UCSD-AML1 (cell line): ENCODE results near the gene CYP4F2.
"Not testable (repeated sequence)": the region's sequence is repeated elsewhere in the genome, so short reads cannot be mapped to it uniquely, and the experiment has no call there.

Experiments used
- DNase-seq: peaks from one replicate; lab custom pipeline; 2025; ENCODE audit not compliant: unreplicated experiment; lab: John Stamatoyannopoulos, UW

Gene CYP4F2

DNA sequence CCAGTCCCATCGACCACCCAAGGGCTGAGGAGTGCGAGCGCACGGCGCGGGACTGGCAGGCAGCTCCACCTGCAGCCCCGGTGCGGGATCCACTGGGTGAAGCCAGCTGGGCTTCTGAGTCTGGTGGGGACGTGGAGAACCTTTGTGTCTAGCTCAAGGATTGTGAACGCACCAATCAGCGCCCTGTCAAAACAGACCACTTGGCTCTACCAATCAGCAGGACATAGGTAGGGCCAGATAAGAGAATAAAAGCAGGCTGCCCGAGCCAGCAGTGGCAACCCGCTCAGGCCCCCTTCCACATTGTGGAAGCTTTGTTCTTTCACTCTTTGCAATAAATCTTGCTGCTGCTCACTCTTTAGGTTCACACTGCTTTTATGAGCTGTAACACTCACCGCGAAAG, 2.2 kb upstream of the CYP4F2 start:
- not testable (repeated sequence) for DNase-seq

DNA sequence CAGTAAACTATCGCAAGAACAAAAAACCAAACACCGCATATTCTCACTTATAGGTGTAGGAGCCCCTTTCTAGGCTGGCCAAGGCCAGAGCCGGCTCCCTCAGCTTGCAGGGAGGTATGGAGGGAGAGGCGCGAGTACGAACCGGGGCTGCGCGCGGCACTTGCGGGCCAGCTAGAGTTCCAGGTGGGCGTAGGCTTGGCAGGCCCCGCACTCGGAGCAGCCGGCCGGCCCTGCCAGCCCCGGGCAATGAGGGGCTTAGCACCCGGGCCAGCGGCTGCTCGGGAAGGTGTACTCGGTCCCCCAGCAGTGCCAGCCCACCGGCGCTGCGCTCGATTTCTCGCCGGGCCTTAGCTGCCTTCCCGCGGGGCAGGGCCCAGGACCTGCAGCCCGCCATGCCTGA, 1.7 kb upstream of the CYP4F2 start:
- not testable (repeated sequence) for DNase-seq

DNA sequence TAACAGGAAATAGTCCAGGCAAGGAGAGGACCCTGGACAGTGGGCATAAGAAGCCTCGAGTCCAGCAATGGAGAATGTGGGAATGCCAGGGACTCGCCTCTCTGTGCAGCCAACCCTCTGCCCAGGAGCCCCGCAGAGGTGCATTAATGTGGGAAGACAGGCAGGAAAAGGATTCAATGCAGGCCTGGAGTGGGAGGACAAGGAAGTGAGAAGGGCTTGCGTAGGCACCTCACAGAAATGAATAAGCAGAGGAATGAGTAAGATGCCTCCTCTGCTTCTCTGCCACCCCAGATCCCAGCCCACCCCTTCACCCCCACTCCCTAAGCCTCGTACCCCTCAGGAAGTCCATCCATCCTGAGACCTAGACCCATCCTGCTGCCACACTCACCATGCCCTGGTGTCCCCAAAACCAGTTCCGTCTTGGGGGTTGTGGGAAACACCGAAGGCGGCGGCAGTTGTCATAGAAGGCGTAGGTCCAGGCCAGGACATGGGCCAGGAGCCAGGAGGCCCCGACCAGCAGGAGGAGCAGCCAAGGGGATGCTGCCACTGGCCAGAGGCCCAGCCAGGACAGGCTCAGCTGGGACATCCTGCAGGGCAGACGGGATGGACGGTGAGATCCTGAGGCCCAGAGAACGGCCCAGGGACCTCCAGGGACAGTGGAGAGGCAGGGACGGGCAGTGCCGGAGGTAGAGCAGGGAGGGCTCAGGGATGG, 692 bp downstream of the CYP4F2 start:
- DNase-seq, result no peak

DNA sequence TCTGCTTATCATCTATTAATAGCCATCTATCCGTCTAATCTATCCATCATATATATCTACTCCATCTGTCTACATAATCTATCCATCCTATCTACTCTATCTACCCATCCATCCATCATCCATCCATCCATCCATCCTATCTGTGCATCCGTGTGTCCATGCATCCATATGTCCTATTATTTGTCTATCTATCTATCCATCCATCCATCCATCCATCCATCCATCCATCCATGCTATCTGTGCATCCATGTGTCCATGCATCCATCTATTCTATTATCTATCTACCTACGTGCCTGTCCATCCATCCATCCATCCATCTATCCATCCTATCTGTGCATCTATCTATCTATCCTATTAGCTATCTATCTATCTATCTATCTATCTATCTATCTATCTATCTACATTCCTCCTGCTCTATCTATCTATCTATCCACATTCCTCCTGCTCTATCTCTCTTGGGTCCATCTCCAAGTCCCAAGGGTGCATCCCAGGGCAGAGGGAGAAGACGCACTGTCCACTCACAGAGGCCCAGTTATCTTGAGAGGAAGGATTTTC, 1.9 kb downstream of the CYP4F2 start:
- no peak for DNase-seq

DNA sequence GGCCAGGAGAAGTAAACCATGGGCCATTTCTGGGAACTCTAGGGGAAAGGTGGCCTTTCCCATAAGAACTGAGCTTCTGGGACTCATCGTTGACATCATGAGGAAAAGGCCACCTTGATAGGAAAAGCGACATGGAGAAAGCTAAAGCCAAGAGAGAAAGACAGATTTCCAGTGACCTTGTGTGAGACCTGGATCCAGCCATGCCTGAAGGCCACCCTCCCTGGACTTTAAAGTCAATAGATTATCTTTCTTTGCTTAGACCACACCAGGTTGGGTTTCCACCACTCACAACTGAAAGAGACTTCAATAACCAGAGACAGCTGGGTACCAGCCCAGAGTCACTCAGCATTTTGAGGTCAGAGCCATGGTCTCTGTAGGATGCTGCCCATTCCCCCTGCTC, 3.5 kb downstream of the CYP4F2 start:
- no peak for DNase-seq

DNA sequence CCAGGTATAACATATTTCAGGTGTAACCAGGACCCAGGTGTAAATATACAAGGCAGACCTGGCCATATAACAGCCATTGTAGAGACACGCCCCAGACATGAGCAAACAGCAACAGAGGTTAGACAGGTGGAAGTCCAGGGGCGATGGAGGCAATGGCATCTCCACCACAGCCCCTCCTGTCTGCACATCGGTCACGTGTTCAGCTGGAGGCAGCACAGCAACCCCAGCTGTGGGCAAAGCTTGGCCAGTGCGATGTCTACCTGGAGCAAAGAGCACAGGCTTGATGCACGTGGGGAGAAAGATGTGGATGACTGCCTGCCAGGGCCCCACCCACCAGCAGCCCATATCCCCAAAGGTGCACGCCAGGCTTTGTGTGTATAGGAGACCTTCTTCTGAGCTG, 4.4 kb downstream of the CYP4F2 start:
- no peak for DNase-seq

DNA sequence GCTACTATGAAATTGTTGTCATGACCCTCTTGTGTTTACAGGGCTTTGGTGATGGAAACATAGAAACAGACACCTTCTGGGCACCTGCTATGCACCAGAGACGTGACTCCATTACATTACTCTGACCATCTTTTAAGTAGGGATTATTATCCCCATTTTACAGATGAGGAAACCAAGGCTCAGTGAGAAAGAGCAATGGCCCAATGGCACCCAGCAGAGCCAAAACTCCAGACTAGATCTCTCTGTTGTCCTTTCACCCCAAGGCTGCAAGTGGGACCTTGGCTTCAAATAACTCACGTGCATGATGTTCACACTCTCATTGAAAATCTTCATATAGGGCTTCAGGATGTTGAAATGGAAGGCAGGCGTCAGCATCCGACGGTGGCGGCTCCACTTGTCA, 5.9 kb downstream of the CYP4F2 start:
- DNase-seq, result no peak

DNA sequence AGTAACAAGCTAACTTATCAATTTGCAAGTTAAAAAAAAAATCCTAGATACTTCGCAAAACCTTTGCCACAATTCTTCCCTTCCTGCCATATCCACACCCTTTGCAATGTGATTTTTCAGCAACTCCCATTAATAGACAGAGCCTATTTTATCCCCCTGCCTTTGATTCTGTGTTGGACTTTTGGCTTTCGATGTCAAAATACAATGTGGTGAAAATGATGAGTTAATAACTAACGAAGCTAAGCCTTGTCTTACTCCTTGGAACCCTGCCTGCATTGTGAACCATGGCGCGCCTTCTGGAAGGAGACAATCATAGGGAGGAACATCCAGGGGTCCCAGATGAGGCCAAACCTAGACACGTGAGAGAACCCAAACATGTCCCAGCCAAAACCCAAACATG, 6.4 kb downstream of the CYP4F2 start:
- DNase-seq, result no peak

DNA sequence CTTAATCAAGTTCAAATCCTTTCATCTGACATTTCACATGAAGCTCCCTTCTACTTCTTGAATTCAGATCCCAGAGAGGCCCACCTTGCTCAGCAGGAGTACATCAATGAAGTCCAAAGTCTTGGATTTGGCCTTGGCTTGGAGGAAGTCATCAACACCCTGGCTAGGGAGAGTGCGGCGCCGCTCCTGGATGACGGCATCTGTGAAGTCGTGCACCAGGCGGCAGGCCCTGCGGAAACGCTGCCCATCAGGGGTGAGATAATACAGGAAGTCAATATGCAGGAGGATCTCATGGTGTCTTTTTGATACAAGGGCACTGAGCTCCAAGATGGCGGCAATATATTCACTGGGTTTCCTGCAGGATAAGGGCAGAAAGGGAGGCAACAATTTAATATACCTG, 8.5 kb downstream of the CYP4F2 start:
- not testable (repeated sequence) for DNase-seq

DNA sequence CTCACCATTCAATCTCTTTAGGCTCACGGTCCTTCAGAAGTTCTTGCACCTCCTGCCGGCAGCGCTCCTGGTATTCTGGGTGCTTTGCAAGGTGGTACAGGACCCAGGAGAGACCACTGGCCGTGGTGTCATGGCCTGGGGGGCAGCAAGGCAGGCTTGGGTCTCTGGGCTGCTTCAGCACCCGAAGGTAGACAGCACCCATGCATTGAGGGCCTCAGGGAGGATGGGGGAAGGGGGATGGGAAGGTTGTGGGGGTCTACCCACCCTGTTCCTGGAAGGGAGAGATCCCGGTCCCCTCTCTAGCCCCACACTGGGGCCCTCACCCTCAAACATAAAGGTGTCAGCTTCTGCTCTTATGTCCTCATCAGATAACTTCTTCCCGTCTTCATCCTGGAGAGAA, 12.0 kb downstream of the CYP4F2 start:
- no peak for DNase-seq

DNA sequence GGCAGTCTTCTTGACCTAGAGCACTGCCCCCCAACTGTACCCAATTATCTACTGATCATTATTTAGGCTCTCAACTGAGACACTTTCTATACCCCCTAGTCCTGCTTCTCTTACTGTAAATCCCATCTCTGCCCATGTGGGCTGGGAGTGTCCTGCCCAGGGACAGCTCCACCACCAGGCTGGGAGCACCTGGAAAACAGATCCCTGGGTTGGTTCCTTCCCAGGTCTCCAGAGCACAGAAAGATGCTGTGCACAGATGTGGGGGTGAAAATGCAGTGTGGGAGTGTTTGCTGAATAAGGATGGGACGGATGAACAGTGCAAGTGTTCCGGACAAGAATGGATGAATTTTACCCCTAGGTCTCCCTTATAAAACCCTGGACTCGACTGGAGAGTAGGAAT, 12.7 kb downstream of the CYP4F2 start:
- DNase-seq, result no peak

DNA sequence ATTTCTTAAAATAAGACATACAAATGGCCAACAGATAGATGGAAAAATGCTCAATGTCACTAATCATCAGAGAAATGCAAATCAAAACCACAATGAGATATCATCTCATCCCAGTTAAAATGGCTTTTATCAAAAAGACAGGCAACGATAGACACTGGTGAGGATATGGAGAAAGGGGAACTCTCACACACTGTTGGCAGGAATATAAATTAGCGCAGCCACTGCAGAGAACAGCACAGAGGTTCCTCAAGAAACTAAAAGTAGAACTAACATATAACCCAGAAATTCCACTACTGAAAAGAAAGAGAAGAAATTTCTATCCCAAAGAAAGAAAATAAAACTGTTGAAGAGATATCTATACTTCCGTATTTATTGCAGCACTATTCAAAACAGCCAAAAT, 14.5 kb downstream of the CYP4F2 start:
- not testable (repeated sequence) for DNase-seq

DNA sequence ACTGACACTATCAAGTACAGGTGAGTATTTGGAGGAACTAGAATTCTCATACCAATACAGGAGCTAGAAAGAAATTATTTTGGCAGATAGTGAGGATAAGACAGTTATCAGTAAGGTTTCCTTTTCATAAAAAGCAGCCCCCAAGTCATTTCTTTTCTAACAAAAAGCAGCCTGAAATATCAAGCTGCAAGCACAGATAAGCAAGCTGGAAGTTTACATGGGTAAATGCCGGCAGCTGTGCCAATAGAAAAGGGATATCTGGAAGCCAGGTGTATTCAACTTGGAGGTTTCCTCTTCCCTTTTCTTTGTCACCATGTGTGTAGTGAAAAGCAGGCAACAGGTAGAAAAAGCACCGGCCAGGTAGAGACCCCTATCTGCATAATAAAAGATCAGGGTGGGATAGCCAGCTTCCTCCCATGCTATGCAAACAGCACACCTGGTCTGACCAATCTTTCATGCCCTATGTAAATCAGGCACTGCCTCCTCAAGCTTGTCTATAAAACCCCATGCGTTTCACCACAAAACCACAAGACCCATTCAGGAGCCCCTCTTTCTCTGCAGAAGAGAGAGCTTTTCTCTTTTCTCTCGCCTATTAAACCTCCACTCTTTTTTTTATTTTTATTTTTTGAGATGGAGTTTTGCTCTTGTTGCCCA, 22.9 kb downstream of the CYP4F2 start:
- no peak for DNase-seq

DNA sequence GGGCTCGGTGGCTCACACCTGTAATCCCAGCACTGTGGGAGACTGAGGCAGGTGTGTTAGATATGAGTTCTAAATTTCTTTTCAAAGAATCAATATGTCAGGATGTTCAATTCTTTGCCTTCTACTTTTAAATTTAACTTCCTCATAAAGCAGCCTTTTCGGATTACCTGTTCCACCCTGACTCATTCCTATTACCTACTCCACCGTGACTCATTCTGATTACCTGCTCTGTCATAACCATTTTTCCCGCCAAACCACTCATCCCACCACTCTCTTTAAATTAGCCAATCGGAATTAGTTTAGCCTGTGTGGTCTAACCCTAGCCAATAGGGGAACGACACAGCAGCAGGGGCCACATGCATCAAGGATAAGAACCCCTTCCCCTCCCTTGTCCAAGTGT, 24.1 kb downstream of the CYP4F2 start:
- DNase-seq, result not testable (repeated sequence)

DNA sequence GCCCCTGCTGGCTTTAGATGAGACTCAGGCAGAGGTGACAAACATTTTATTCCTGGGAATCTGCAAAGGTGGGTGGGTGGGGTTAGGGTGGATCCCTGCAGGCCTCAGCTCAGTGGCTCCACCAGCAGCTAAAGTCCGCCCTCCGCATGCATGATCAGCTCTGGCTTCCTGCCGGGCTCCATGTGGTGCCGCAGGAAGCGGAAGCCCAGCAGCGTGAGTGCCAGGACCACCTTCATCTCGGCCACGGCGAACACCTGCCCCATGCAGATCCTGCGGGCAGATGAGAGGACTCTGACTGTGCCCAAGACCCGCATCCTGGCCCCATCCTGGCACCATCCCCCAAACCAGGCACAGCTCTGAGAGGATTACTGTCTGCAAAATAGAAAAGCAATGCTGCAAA, 26.3 kb downstream of the CYP4F2 start:
- no peak for DNase-seq

DNA sequence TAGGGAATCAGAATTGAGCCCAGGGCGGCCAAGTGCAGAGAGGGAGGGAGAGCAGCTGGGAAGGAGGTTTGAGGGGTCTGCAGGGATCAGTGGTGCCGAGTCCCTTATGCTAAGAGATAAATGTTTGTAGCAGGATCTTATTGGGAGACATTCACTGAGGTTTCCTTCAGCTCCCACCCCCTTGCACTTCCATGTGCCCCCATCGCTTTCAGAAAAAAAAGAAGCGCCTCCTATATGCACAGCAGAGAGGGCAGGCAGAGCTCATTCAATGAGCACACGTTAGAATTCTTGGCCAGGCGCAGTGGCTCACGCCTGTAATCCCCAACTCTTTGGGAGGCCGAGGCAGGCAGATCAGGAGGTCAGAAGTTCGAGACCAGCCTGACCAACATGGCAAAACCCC, 28.0 kb downstream of the CYP4F2 start:
- no peak for DNase-seq

DNA sequence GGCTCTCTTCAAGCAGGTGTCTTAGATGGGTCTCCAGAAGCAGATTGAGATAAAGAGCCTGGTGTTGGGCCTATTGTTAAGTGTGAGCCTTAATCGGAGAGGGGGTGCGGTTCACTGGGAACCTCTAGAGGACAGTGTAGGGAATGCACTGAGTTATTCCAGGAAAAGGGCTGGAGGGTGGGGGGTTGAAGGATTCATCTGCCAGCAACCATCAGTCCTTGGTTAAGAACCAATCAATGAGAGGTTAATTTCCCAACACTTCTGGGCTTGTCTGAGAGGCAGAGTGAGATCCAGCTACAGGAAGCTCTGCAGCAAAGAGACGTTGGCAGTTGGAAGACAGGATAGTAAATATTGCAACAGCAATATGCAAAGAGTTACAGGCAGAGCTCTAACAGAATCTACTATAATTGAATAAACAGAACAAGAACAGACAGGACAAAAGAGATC, 28.7 kb downstream of the CYP4F2 start:
- peak; percentile 13 for DNase-seq

DNA sequence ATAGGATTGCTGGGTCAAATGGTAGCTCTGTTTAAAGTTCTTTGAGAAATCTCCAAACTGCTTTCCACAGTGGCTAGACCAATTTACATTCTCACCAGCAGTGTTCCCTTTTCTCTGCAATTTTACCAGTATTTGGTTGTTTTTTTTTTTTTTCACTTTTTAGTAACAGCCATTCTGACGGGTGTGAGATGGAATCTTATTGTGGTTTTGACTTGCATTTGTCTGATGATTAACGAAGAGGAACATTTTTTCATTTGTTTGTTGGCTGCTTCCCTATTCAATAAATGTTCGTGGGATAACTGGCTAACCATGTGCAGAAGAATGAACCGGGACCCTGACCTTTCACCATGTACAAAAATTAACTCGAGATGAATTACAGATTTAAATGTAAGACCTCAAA, 31.2 kb downstream of the CYP4F2 start:
- no peak for DNase-seq

DNA sequence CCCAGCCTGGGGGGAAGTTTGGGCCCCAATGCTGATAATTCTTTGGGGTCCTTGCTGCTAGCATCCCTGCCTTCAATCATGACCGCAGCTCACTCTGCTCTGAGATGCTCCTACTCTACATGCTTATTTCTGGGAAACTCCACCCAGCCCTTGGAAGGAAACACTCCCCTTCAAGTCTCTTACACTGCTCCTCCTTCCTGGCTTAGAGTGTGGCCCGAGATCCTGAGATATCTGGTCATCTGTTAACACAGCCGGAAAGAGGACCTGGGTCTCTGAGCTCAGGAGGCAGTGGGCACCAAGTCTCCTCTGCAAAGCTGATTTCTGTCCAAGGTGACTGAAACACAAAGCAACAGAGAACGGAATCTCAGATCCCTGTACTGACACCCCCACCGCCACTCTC, 33.0 kb downstream of the CYP4F2 start:
- no peak for DNase-seq

DNA sequence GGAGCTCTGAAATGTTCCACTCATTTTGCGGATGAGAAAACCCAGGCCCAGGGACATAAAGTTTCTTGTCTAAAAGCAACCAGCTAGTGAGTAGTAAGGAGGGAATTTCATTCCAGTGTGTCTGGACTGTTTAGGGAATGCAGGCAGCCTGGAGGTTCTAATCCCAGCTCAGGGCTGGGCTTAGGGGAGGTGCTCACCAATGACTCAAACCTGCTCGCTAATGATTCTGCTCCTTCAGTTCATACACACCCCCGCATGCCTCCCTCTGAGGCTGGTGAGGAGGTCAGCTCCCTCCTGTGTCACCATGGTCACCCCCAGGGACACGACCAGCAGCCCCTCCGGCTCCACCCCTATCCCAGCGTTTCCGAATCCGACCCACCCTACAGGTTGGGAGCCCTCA, 34.6 kb downstream of the CYP4F2 start:
- DNase-seq, result no peak

DNA sequence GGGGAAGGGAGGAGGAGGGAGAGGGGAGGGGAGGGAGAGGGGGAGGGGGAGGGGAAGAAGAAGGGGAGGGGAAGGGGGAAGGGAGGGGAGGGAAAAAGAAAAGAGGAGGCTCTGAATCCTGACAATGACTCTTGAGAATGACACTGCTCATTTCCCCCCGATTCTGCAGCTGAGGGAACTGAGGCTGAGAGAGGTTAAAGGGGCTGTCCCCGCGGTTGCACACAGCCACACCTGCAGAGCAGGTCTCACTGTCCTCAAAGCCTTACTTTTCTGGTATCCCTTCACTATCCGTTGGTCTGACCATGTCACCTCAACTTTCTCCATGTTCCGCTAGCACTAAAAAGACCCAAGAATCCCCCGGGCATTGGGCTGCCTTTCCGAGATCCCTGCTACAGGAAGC, 35.4 kb downstream of the CYP4F2 start:
- no peak for DNase-seq

DNA sequence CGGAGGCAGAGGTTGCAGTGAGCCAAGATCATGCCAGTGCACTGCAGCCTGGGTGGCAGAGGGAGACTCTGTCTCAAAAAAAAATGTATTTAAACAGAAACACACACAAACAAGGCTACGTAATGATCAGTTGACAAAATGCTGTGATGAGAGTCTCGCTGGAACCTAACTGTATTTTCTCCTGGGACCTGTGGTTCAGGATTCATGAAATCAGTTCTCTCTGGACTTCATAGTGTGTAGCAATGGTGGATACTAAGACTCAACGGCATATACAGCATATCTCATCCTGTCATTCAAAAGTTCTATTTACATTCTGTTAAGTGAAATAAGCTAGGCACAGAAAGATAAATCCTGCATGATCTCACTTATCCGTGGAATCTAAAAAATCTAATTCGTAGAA, 37.4 kb downstream of the CYP4F2 start:
- no peak for DNase-seq

DNA sequence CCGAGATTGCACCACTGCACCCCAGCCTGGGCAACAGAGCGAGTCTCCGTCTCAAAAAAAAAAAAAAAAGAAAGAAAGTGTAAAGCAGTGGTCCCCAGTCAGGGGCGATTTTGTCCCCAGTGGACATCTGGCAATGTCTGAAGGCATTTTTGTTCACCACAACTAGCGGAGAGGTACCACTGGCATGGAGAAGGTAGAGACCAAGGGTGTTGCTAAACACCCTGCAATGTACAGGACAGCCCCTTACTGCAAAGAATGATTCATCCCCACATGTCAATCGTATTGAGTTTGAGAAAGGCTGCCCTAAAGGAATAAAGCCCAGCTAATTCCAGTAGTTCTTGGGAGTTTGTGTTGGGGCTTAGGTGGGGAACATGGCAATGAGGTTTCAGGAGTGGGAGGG, 38.7 kb downstream of the CYP4F2 start:
- no peak for DNase-seq
